ENCODE data around the gene ETS2.

Gene ETS2

DNA sequence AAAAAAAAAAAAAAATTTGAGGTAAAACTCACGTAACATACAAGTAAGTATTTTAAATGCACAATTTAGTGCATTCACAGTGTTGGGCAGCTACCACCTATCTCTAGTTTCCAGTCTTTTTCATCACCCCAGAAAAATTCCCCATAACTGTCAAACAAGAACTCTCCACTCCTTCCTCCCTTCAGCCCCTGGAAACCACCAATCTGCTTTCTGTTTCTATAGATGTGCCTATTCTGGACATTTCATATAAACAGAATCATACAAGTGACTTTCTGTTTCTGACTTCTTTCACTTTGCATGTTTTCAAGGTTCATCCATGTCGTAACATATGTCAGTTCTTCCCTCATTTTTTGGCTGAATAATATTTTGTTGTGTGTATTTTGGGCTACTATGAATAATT lies 24.9 kb upstream of the ETS2 start:
- DNase-seq, result no peak

GRCh38 chr21:38784458-38785266 lies 21.1 kb upstream of the ETS2 start:
- DNase-seq, result no peak

DNA sequence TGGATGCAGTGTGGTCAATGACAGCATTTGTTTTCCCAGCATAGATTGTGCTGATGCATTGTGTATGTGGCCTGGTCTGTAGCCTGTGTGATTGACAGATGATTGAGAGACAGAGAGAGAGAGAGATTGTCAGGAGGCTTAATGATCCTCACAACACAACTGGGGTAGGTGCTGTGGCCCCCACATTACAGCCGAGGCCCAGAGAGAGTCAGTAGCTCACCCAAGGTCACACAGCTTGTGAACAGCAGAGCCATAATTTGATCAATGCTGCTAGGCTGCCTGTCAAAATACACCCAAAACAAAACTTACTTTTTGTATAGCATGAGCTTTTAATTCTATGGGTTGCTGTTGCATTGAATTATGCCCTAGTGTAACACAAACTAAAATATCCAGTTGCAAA lies 20.2 kb upstream of the ETS2 start:
- DNase-seq, result no peak

DNA sequence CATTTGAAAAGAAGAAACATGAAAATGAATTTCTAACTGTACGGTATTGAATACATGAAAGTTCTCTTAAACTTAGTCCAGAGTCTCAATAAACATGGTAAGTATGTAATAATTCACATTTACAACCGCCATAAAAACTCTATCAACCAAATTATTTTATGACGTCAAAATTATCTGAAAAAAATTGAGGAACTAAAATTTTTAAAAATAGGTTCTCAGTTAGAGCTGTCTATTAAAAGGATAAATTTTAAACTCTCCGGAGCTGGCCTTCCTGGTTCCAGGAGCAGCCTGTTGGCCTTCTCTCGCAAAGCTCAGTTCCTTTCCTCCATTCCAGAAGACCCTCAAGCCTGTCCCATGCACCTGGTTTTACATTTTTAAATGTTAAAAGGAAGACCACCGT lies 18.7 kb upstream of the ETS2 start:
- DNase-seq, result no peak

- no peak for DNase-seq
Observed at GRCh38 chr21:38787461-38788274, 18.1 kb upstream of the ETS2 start.

DNA sequence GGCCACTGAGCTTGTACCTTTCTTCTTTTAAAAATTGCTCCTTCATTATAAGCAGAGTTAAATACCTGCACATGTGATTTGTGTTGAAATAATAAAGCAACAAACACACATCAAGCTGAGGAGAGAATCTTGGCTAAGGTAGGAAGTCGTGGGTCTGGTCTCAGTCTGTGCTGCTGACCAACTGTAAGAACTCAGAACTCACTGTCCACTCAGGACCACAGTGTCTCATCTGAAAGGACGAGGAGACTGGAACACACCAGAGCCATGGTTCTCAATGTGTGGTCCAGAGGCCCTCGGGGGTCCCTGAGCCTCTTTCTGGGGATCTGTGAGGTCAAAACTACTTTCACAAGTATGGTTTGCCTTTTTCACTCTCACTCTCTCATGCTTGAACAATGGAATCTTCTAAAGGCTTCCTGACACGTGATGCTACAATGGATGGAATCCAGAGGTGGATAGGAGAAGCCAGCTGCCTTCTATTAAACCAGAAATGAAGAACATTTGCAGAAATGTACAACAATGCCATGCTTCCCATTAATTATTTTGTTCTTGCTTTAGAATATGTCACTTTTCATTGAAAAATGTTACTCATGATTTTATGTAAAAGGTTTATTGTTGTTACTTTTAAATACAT lies 17.3 kb upstream of the ETS2 start:
- DNase-seq, result no peak

DNA sequence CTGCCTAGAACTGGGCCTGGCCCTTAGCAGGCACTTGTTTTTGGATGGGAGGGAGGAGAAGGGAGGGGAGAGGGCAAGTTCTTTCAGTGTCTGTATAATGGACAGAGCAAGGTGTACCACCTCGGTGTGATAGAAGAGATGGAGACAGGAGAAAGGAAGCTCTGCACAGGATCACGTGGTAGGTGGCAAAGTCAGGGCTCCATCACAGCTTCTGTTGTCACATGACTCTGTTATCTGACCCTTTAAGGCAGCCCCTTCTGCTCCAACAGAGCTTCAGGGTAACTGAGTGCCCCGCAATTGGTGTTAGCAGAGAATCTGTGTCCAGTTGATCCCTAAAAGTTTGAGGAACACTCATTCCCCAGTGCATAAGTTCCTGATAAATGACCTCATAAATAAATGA lies 16.5 kb upstream of the ETS2 start:
- DNase-seq, result no peak

GRCh38 chr21:38790059-38790458 lies 15.7 kb upstream of the ETS2 start:
- no peak for DNase-seq

DNA sequence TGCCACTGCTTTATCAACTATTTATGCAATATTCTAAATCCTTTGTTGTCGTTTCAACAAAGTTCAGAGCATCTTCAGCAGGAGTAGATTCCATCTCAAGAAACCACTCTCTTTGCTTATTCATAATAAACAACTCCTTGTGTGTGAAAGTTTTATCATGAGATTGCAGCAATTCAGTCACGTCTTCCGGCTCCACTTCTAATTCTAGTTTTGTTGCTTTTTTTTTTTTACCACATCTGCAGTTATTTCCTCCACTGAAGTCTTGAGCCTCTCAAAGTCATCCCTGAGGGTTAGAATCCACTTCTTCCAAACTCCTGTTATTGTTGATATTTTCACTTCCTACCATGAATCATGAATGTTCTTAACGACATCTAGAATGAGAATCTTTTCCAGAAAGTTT lies 14.8 kb upstream of the ETS2 start:
- no peak for DNase-seq

- DNase-seq, result no peak
Observed at GRCh38 chr21:38792676-38793459, 12.9 kb upstream of the ETS2 start.

- DNase-seq, result no peak
Observed at GRCh38 chr21:38793926-38794713, 11.6 kb upstream of the ETS2 start.

DNA sequence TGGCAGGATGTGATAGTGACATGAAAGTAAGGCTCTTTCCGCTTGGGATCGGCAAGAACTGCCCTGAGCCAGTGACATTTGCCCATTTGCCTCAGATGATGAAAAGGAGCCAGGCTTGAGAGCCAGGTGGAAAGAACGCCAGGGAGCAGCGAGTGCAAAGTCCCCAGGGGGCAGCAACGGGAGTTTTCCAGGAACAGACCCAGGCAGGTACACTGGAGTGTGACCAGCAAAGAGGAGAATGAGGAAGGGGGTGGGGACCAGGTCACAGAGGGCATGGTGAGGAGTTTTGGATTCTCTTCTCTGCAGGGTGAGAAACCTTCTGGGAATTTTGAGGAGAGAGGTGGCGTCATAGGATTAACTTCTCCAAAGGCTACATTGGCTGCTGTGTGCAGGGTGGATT lies 10.8 kb upstream of the ETS2 start:
- no peak for DNase-seq

DNA sequence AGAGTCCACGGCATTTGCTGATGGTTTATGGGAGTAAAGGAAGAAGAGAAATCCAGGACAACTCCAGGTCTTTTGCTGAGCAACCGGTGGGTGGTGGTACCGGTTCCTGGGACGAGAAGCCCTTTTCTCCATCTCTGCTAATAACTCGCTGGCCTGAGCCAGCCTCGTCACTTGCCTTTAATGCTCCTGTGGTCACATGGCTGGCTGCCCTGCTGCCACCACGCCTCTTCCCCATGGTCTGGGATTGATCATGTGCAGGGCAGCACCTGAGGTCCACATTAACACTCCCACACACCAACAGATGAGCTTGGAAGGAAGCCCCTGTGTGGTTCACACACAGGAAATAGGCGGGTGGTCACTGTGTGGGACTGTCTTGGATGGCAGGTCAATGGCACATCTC lies 10.3 kb upstream of the ETS2 start:
- no peak for DNase-seq

DNA sequence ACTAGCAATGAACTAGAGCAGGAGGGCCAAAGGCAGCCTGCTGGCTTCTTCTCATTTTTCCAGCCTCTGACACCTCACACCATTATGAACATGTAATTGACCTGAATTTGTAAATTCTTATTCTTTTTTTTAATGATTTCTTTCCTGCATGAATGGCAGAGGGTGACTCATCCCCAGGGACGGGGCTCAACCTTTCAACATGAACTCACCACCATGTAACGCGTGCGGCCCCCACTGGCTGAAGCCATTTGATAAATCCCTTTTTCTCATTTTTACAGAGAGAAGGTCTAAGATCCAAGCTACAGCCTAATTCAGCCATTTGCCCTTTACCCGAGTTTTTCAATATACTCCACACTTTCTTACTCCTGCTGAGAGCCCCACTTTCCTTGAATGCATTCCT lies 9.3 kb upstream of the ETS2 start:
- no peak for DNase-seq

DNA sequence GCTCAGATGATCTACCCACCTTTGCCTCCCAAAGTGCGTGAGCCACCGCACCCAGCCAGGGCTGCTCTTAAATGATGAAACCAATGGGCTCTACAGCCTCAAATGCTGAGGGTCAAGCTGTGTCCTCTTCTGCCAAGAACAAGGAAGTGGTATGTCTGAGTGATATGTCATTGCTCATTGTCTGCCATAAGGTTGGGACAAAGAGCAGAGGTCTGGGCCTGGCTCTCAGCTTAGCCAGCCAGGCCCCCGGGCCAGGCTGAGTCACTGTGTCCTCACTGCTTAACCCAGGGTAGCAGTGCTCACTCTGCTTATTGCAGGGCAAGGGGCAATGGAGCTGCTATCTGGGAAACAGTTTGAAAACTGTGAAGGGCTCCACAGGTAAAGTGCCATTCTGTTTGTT lies 8.3 kb upstream of the ETS2 start:
- no peak for DNase-seq

GRCh38 chr21:38798081-38798480 lies 7.6 kb upstream of the ETS2 start:
- DNase-seq, result no peak

DNA sequence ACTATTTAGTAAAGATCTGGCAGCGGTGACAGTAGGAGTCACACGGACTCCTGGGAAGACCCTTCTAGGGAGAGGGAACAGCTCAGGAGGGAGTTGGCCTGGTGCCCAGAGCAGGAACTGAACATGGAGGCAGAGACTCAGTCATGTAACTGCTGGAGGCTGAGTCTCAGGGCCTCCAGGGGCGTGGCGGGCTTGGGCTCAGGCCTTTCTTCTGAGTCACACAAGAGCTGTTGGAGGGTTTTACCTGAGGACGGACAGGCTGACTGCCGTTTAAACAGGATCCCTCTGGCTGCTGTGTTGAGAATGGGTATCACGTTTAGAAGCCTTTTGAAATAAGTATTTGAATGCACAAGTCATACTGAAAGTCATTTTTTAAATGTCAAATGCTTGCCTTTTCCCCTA lies 7.2 kb upstream of the ETS2 start:
- peak; percentile 22 for DNase-seq

- no peak for DNase-seq
Observed at GRCh38 chr21:38800046-38800758, 5.5 kb upstream of the ETS2 start.

DNA sequence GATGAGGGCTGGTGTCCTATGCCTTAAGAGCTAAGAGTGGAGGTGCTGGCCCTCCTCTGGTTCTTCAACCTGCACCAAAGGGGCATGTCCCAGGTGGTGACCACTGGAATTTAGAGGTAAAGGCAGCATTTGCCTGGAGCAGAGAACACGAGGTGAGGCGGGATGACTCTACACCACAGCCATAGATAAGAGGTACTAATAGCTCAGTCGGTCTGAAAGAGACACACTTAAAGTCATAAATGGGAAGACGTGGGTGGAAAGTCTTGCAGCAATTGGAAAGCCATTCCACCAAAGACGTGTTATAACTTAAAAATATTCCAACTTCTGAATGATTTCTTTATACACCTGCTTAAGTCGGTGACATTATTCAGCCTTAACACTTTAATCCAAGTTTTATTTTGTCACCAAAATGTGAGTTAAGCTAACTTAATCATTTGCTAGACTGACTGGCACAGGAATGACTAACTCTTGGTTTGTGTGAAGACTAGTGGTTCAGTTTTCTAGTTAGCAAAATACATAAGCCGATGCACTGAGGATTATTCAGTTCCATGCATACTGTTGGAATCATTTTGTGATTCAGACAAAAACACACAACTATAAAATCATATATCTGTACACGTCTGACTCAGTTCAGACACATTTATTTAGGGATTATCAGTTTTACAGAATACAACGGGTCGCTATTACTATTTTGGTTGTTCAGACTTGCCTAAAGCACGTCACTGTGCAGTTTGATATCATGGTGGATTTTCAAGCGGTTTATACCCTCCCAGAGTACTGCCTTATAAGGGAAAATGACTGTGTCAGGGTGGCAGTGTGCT lies 4.6 kb upstream of the ETS2 start:
- DNase-seq, result no peak
